ENCODE measurements around the gene ERF.

The ERF gene

GRCh38 chr19:42292963-42293362 lies 38.0 kb upstream of the ERF start:
- Histone ChIP-seq H3K27ac (ENCODE audit: low read depth, low read length) (no peak overlapping the region), H3K9ac (ENCODE audit: low read depth, low read length) (no peak overlapping the region), H3K9me3 (ENCODE audit: insufficient read depth, low read depth, low read length) (no peaks in the 10 kb centered on the region), H3K27me3 (ENCODE audit: insufficient read depth, low read length) (no peaks in the 10 kb centered on the region), H3K4me3 (ENCODE audit: low read length) (no peak overlapping the region), H3K4me1 (ENCODE audit: insufficient read depth, low read length) (no peaks in the 10 kb centered on the region), H3K36me3 (ENCODE audit: insufficient read depth, low read length) (peaks cover 74% of the 10 kb centered on the region)
- 92% methylated on average over 14 of the region's 14 CpGs for WGBS

- Histone ChIP-seq H3K9ac (ENCODE audit: low read depth, low read length) (no peak overlapping the region), H3K36me3 (ENCODE audit: insufficient read depth, low read length) (peaks cover 80% of the 10 kb centered on the region), H3K4me1 (ENCODE audit: insufficient read depth, low read length) (no peaks in the 10 kb centered on the region), H3K9me3 (ENCODE audit: insufficient read depth, low read depth, low read length) (no peaks in the 10 kb centered on the region), H3K4me3 (ENCODE audit: low read length) (no peak overlapping the region), H3K27ac (ENCODE audit: low read depth, low read length) (no peak overlapping the region), H3K27me3 (ENCODE audit: insufficient read depth, low read length) (no peaks in the 10 kb centered on the region)
- WGBS, result 94% methylated on average over 27 of the region's 27 CpGs
These were observed 37.4 kb upstream of the ERF start for GRCh38 chr19:42292042-42292960.

- H3K27ac ChIP-seq (ENCODE audit: low read depth, low read length), result no peak overlapping the region
- 75% methylated on average over 9 of the region's 9 CpGs for WGBS
- no peaks in the 10 kb centered on the region for H3K27me3 ChIP-seq (ENCODE audit: insufficient read depth, low read length)
- H3K9me3 ChIP-seq (ENCODE audit: insufficient read depth, low read depth, low read length), result no peaks in the 10 kb centered on the region
- no peak overlapping the region for H3K4me3 ChIP-seq (ENCODE audit: low read length)
- no peaks in the 10 kb centered on the region for H3K4me1 ChIP-seq (ENCODE audit: insufficient read depth, low read length)
- no peak overlapping the region for H3K9ac ChIP-seq (ENCODE audit: low read depth, low read length)
- H3K36me3 ChIP-seq (ENCODE audit: insufficient read depth, low read length), result peaks cover 81% of the 10 kb centered on the region
These were observed 36.5 kb upstream of the ERF start for GRCh38 chr19:42291435-42291810.

- Histone ChIP-seq H3K9me3 (ENCODE audit: insufficient read depth, low read depth, low read length) (no peaks in the 10 kb centered on the region), H3K4me3 (ENCODE audit: low read length) (no peak overlapping the region), H3K27ac (ENCODE audit: low read depth, low read length) (no peak overlapping the region), H3K36me3 (ENCODE audit: insufficient read depth, low read length) (peaks cover 81% of the 10 kb centered on the region), H3K9ac (ENCODE audit: low read depth, low read length) (no peak overlapping the region), H3K27me3 (ENCODE audit: insufficient read depth, low read length) (no peaks in the 10 kb centered on the region), H3K4me1 (ENCODE audit: insufficient read depth, low read length) (no peaks in the 10 kb centered on the region; the same call in 1 of the 2 replicates)
- 89% methylated on average over 31 of the region's 31 CpGs for WGBS
These were observed 35.9 kb upstream of the ERF start for GRCh38 chr19:42290523-42291434.

- H3K4me3 ChIP-seq (ENCODE audit: low read length), result no peak overlapping the region
- no peak overlapping the region for H3K27ac ChIP-seq (ENCODE audit: low read depth, low read length)
- no peaks in the 10 kb centered on the region for H3K27me3 ChIP-seq (ENCODE audit: insufficient read depth, low read length)
- 90% methylated on average over 13 of the region's 13 CpGs for WGBS
- no peak overlapping the region for H3K9ac ChIP-seq (ENCODE audit: low read depth, low read length)
- peaks cover 5% of the 10 kb centered on the region; the same call in 1 of the 2 replicates for H3K4me1 ChIP-seq (ENCODE audit: insufficient read depth, low read length)
- no peaks in the 10 kb centered on the region for H3K9me3 ChIP-seq (ENCODE audit: insufficient read depth, low read depth, low read length)
- peaks cover 81% of the 10 kb centered on the region for H3K36me3 ChIP-seq (ENCODE audit: insufficient read depth, low read length)
These were observed 35.2 kb upstream of the ERF start for GRCh38 chr19:42290136-42290522.

- Histone ChIP-seq H3K9ac (ENCODE audit: low read depth, low read length) (no peak overlapping the region), H3K27ac (ENCODE audit: low read depth, low read length) (no peak overlapping the region), H3K9me3 (ENCODE audit: insufficient read depth, low read depth, low read length) (no peaks in the 10 kb centered on the region), H3K36me3 (ENCODE audit: insufficient read depth, low read length) (peaks cover 79% of the 10 kb centered on the region), H3K27me3 (ENCODE audit: insufficient read depth, low read length) (no peaks in the 10 kb centered on the region), H3K4me1 (ENCODE audit: insufficient read depth, low read length) (peaks cover 6% of the 10 kb centered on the region; the same call in 1 of the 2 replicates), H3K4me3 (ENCODE audit: low read length) (no peak overlapping the region)
- 95% methylated on average over 7 of the region's 8 CpGs for WGBS
These were observed 34.7 kb upstream of the ERF start for GRCh38 chr19:42289556-42290041.

GRCh38 chr19:42288881-42289555 lies 34.1 kb upstream of the ERF start:
- no peaks in the 10 kb centered on the region for H3K9me3 ChIP-seq (ENCODE audit: insufficient read depth, low read depth, low read length)
- no peak overlapping the region for H3K9ac ChIP-seq (ENCODE audit: low read depth, low read length)
- no peak overlapping the region for H3K4me3 ChIP-seq (ENCODE audit: low read length)
- no peak overlapping the region for H3K27ac ChIP-seq (ENCODE audit: low read depth, low read length)
- peaks cover 6% of the 10 kb centered on the region; the same call in 1 of the 2 replicates for H3K4me1 ChIP-seq (ENCODE audit: insufficient read depth, low read length)
- 95% methylated on average over 22 of the region's 22 CpGs for WGBS
- H3K27me3 ChIP-seq (ENCODE audit: insufficient read depth, low read length), result no peaks in the 10 kb centered on the region
- H3K36me3 ChIP-seq (ENCODE audit: insufficient read depth, low read length), result peaks cover 73% of the 10 kb centered on the region

- 92% methylated on average over 4 of the region's 4 CpGs for WGBS
- H3K9ac ChIP-seq (ENCODE audit: low read depth, low read length), result no peak overlapping the region
- H3K27me3 ChIP-seq (ENCODE audit: insufficient read depth, low read length), result no peaks in the 10 kb centered on the region
- peaks cover 7% of the 10 kb centered on the region; the same call in 1 of the 2 replicates for H3K4me1 ChIP-seq (ENCODE audit: insufficient read depth, low read length)
- no peak overlapping the region for H3K4me3 ChIP-seq (ENCODE audit: low read length)
- H3K27ac ChIP-seq (ENCODE audit: low read depth, low read length), result no peak overlapping the region
- H3K36me3 ChIP-seq (ENCODE audit: insufficient read depth, low read length), result peaks cover 67% of the 10 kb centered on the region
- no peaks in the 10 kb centered on the region for H3K9me3 ChIP-seq (ENCODE audit: insufficient read depth, low read depth, low read length)
These were observed 33.5 kb upstream of the ERF start for GRCh38 chr19:42288387-42288786.

GRCh38 chr19:42287827-42288107 lies 32.8 kb upstream of the ERF start:
- peaks cover 62% of the 10 kb centered on the region for H3K36me3 ChIP-seq (ENCODE audit: insufficient read depth, low read length)
- no peak overlapping the region for H3K9ac ChIP-seq (ENCODE audit: low read depth, low read length)
- no peaks in the 10 kb centered on the region for H3K9me3 ChIP-seq (ENCODE audit: insufficient read depth, low read depth, low read length)
- no peaks in the 10 kb centered on the region for H3K27me3 ChIP-seq (ENCODE audit: insufficient read depth, low read length)
- no peak overlapping the region for H3K4me3 ChIP-seq (ENCODE audit: low read length)
- 94% methylated on average over 10 of the region's 10 CpGs for WGBS
- H3K4me1 ChIP-seq (ENCODE audit: insufficient read depth, low read length), result peaks cover 12% of the 10 kb centered on the region; the same call in 1 of the 2 replicates
- H3K27ac ChIP-seq (ENCODE audit: low read depth, low read length), result no peak overlapping the region

- Histone ChIP-seq H3K4me3 (ENCODE audit: low read length) (no peak overlapping the region), H3K9me3 (ENCODE audit: insufficient read depth, low read depth, low read length) (no peaks in the 10 kb centered on the region), H3K36me3 (ENCODE audit: insufficient read depth, low read length) (peaks cover 56% of the 10 kb centered on the region), H3K4me1 (ENCODE audit: insufficient read depth, low read length) (peaks cover 17% of the 10 kb centered on the region; the same call in 1 of the 2 replicates), H3K9ac (ENCODE audit: low read depth, low read length) (no peak overlapping the region), H3K27me3 (ENCODE audit: insufficient read depth, low read length) (no peaks in the 10 kb centered on the region), H3K27ac (ENCODE audit: low read depth, low read length) (no peak overlapping the region)
- WGBS, result 95% methylated on average over 30 of the region's 30 CpGs
These were observed 32.3 kb upstream of the ERF start for GRCh38 chr19:42287017-42287826.
